Measurements from ENCODE around the gene CCDC159.

Gene CCDC159

DNA sequence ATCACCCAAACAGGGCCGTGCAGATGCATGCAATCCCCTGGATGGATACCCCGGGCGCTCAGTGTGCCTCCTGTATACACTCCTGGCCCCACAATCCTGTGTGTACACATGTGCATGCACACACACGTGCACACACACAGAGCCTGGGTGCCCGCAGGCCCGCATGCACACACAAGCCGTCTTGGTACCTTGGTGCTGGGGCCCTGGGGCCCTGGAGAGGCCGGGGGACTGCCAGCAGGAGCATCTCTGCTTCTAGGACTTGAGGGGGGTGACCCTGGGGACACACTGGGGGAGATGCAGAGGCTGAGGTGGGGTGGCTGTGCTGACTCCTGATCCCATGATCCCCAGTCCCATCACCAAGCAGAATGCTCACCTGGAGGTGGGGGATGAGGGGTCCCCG, 53.3 kb downstream of the CCDC159 start:
- DNase-seq, result no peak

GRCh38 chr19:11400798-11401197, 54.5 kb downstream of the CCDC159 start:
- DNase-seq, result no peak

- DNase-seq, result no peak
Measured at GRCh38 chr19:11401808-11402543, 55.7 kb downstream of the CCDC159 start.

All from NCI-H1105 treated with DMSO at 0.1 percent for 48 hours (cell line).